NCI-H2196 (cell line): ENCODE measurements around the gene TRABD2B.

ENCODE experiments used
- DNase-seq: peaks from one replicate; lab custom pipeline; 2025; ENCODE audit not compliant: unreplicated experiment; lab: John Stamatoyannopoulos, UW

The TRABD2B gene

DNA sequence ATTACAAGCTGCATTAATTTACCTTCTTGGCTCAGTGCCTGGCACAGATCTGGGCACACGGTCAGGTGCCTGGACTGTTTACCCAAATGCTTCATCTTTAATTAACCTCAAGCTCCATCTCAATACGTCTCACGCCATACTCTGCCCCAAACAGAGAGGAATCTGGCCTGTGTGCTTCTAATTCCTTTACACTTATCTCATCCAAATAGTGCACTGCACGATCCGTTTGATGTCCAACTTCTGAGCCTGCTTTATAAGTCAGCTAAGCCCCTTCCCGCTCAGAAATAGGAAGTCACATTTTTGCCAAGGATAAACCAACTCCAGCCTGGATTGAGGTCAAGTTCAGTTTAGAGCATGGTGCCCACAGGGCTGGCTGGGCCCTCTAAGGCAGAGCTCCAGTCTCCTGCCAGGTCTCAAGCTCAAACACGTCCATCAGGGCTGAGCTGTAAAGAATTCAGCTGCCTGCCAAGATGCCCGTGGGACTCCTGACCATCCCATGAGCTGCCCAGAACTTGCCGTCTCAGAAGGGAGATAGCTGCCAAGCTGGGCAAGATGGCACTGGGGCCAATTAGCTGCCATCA, 233.5 kb downstream of the TRABD2B start:
- DNase-seq, result no peak

GRCh38 chr1:47761974-47762373, 235.2 kb downstream of the TRABD2B start:
- no peak for DNase-seq

GRCh38 chr1:47761201-47761930, 235.8 kb downstream of the TRABD2B start:
- no peak for DNase-seq

GRCh38 chr1:47759936-47760629, 237.1 kb downstream of the TRABD2B start:
- DNase-seq, result no peak

DNA sequence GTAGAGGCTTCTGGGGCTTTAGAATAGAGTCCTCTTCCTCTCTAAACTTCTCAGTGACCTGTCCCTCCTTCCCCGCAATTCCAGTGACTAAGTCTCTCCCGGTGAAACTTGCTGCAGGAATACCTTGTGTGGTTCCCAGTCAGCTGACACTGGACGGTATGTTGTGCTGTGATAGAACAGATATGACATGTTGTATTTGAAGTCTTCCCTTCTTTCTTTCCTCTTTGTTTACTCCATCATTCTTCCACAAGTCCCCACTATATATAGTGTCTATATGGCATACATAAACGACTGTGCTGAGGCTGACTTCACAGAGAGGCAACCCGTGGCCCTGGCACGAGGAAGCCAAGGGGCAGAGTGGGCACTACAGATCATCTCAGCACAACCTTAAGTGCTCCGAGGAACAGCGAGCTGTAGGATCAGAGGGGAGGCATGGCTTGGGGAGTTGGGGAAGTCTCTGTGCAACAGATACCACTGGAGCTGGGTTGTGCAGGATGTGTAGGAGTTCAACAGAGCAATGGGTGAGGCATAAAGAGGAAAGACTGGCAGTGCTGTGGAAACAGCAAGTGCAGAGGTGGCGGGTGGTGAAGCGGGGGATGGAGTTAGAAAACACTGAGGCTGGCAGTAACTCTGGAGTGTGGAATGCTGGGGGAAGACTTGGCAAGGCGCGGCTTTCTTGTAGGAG, 237.8 kb downstream of the TRABD2B start:
- no peak for DNase-seq

- DNase-seq, result no peak
These were observed 238.6 kb downstream of the TRABD2B start for GRCh38 chr1:47758341-47759250.

DNA sequence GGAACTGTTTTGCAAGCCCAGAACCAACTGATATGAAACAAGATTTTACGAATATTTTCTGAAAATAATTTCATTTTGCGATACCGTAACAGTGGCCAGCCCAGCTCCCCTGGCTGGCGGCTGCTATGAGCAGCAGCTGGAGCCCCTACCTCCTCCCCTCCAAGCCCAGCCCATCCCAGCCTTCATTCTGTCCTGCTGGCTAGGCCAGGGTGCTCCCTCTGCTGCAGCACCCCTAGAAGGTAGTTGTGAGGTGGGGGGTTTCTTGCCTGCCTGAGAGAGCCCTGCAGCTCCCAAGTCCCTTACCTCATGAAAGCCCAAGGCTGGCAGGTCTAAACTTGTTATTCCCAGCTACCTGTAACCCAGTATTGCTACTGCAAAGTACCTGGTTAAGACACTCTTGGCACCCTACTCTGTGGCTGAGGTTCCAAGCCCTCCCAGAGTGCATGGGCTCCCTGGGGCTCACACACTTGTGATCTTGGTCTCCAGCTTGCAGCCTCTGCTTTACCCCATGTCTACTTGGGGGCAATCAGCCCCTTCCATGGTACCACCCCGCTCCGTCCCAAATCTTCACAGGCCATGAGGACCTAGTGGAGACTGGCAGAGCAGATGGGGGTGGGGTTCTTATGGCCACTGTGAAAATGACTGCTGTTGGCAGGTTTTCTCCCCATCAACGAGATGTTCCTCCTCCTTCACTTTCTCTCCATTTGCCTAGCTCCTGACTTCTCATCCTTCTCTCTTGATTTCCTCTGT, 239.8 kb downstream of the TRABD2B start:
- DNase-seq, result no peak

DNA sequence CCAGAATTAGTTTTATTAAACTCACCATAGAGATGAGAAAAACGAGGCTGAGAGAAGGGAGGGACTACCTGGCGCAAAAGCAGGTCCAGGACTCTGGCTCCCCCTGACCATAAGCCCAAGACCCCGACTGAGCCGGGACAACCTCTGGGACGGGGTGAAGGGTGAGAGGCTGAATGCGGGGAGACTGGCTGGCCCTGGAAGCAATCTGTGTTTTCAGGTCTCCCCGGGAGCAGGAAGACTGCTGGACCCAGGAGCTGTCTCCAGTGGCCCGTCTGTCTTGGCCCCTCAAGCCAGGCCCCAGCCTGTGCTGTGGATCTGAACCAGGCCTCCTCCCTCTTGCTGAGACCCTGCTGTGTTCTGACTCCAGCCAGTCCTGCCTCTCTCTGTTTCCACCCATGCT, 240.8 kb downstream of the TRABD2B start:
- no peak for DNase-seq

DNA sequence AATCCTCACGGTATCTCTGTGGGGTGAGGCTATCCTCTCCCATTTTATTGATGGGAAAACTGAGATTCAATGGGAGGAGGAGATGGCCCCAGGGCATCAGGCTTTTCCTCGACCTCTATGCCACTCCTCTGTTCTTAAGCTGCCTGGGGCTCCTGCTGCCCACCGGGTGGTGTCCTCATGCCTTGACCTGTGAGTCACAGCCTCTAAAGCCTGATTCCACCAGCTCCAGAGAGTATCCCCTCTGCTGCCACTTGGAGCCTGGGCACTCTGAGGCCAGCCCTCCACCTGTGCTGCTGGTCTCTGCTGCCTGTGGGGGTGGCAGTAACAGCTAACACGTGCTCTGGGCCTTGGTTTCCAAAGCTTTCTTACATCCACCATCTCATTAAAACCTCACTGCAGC, 241.2 kb downstream of the TRABD2B start:
- DNase-seq, result no peak

- DNase-seq, result peak; percentile 26
These were observed 241.8 kb downstream of the TRABD2B start for GRCh38 chr1:47755101-47755990.

DNA sequence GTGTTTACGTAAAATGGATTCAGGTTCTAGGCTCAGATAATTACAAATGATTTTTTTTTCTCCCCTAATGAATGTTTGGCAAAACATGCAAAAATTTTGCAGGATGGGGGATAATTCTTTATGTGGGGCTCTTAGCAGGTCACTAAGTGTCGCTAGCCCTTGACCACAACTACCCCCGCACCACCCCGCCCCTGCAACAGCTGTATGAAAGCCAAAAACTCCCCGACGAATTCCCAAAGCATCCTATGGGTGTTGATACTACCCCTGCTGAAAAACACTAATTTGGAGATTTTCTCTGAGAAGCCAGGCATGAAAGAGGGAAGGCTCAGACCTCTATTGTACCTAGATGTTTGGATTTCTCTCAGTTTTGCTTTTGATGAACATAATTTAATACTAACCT, 243.0 kb downstream of the TRABD2B start:
- no peak for DNase-seq

- no peak for DNase-seq
These were observed 243.4 kb downstream of the TRABD2B start for GRCh38 chr1:47753808-47754207.

DNA sequence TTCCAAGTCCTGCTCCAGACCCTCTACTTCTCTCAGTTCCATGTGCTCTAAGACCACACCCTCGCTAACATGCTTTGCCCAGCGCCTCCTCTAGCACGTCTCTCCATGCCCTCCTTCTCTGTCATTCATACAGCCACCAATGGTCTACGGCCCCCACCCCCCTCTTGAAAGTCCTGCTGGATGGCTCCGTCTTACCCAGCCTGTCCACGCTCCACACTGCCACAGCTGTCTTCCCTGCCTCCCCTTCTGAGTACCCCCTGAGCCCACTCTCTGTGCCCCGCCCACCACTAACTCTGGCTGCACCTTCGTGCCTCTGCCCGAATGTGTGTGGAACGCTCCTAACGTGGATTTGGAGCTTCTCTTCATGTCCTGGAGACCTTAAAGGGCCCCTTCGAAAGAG, 244.6 kb downstream of the TRABD2B start:
- no peak for DNase-seq

GRCh38 chr1:47751996-47752451, 245.2 kb downstream of the TRABD2B start:
- no peak for DNase-seq

- peak; percentile 38 for DNase-seq
These were observed 246.0 kb downstream of the TRABD2B start for GRCh38 chr1:47751193-47751592.

DNA sequence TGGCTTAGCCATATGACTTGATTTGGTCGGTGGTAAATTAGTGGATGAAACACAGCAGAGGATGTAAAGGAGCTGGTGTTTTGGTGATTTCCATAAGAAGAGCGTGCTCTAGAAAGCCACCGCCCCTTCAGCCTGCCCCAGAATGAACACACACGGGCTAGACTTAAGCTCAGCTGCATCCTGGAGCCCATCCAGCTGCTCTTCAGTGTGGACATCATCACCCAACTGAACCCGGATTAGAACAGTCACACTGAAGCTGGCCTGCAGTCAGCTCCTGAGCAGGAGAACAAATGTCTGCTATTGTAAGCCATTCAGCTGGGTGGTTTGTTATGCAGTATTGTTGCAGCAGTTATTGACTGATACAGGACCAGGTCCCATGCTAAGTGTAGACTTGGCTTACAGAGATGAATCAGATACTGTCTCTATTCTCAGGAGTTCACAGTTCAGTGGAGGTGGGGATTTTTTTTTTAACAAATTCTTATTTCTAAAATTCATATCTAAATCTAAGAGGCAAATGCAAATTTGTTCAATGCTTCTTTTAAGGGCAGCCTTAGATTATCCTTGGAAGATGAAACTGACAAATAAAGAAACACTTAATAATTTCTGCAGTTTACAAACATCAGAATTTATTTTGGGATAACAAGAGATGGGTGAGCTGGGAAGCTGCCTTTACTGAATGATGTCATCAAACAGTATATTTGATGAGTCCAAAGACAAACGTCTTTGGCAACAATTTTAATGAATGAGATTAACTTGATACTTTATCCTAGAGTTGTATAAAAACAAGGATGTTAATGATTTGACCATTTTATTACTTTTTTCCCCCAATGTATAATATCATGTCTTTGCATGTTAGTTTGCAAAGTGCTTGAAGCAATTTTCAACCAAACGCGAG, 251.2 kb downstream of the TRABD2B start:
- DNase-seq, result no peak

GRCh38 chr1:47742890-47743760, 254.1 kb downstream of the TRABD2B start:
- no peak for DNase-seq
